Endothelial cell of umbilical vein (primary cell): ENCODE measurements around the gene SCN9A. TPM values are rescaled to one million over a fixed set of nuclear protein-coding genes. Genes with fewer than 3 reads are reported as not detected.

Experiments
- BruUV-seq: library from RNA; stranded (reverse); fragments of 400-500 nt; replicated peaks from 2 replicates; lab custom pipeline; 2021; lab: Mats Ljungman, UMichigan
- CTCF ChIA-PET: fragments of 300-600, 350-600 bp; sonication (Branson Sonifier 250); formaldehyde crosslinking; loops from one replicate; lab custom pipeline; 2021; ENCODE audit warnings: antibody characterized with exemption, inconsistent platforms; lab: Charles Lee
- POLR2A ChIA-PET: fragments of 300-600, 350-600 bp; sonication (Branson Sonifier 250); formaldehyde crosslinking; loops from one replicate; lab custom pipeline; 2021; ENCODE audit warnings: antibody characterized with exemption, inconsistent platforms; lab: Charles Lee
- DNase-seq: peaks from one replicate; pipeline ENCODE4 v3.0.0-alpha.2; 2011; ENCODE audit warnings: low read depth, low spot score
- FAIRE-seq: peaks from 2 replicates; lab custom pipeline; 2011; peaks lifted over from hg19 to GRCh38; lab: Jason Lieb, UNC
- H2AFZ ChIP-seq: 2 replicates; pipeline ENCODE4 v1.6.0; 2012; ENCODE audit warnings: low read depth, low read length, control low read depth, inconsistent platforms
- H3K27ac ChIP-seq: 2 replicates; pipeline ENCODE4 v1.5.1; 2011; ENCODE audit warnings: low read depth, mild to moderate bottlenecking, control low read depth, low read length, moderate library complexity; ENCODE audit not compliant: insufficient read depth
- H3K27me3 ChIP-seq, 2 experiments: 2 replicates each; pipeline versions ENCODE4 v1.6.0 to v1.6.1; 2011; ENCODE audit warnings: low read length in 2 of 2, mixed read lengths in 1 of 2; ENCODE audit not compliant: control insufficient read depth in 2 of 2, insufficient read depth in 2 of 2
- H3K36me3 ChIP-seq, 2 experiments: 2 replicates in 1 of 2; 3 replicates in 1 of 2; pipeline ENCODE4 v1.5.1; 2011; ENCODE audit warnings: low read length in 2 of 2, mild to moderate bottlenecking in 1 of 2, moderate library complexity in 1 of 2; ENCODE audit not compliant: control insufficient read depth in 2 of 2, insufficient read depth in 2 of 2; ENCODE audit errors: extremely low read depth in 1 of 2
- H3K4me1 ChIP-seq: 3 replicates; pipeline ENCODE4 v1.5.1; 2011; ENCODE audit warnings: mild to moderate bottlenecking, low read length; ENCODE audit not compliant: control insufficient read depth, insufficient read depth; ENCODE audit errors: extremely low read depth
- H3K4me2 ChIP-seq: 2 replicates; pipeline ENCODE4 v1.6.1; 2011; ENCODE audit warnings: low read length, control low read depth, mixed read lengths; ENCODE audit not compliant: insufficient read depth
- H3K4me3 ChIP-seq, 3 experiments: fragments of 200-600 bp in 1 of 3; sonication (generic), shearing (Covaris generic) in 1 of 3; replicated peaks in 1 of 3; 2 replicates each; pipeline ENCODE4 v1.5.1; 2011 to 2016; ENCODE audit warnings: control low read depth in 3 of 3, low read length in 3 of 3, mild to moderate bottlenecking in 2 of 3, inconsistent platforms in 1 of 3, low read depth in 1 of 3, moderate library complexity in 1 of 3; ENCODE audit not compliant: insufficient read depth in 1 of 3
- H3K79me2 ChIP-seq: 2 replicates; pipeline ENCODE4 v1.6.0; 2012; ENCODE audit warnings: low read length, inconsistent platforms; ENCODE audit not compliant: control insufficient read depth, insufficient read depth
- H3K9ac ChIP-seq: replicated peaks from 2 replicates; pipeline ENCODE3; 2011; ENCODE audit warnings: low read length, control low read depth; ENCODE audit not compliant: insufficient read depth; ENCODE audit errors: extremely low read depth
- H3K9me1 ChIP-seq: replicated peaks from 3 replicates; pipeline ENCODE4 v1.6.0; 2011; ENCODE audit warnings: mild to moderate bottlenecking, low read length; ENCODE audit not compliant: control insufficient read depth, insufficient read depth; ENCODE audit errors: extremely low read depth
- H3K9me3 ChIP-seq: replicated peaks from 2 replicates; pipeline ENCODE4 v1.5.1; 2012; ENCODE audit warnings: low read length, inconsistent platforms; ENCODE audit not compliant: control insufficient read depth, insufficient read depth
- H4K20me1 ChIP-seq: replicated peaks from 2 replicates; pipeline ENCODE3; 2011; ENCODE audit warnings: mild to moderate bottlenecking, low read length; ENCODE audit not compliant: control insufficient read depth, insufficient read depth; ENCODE audit errors: extremely low read depth
- CTCF ChIP-seq, 2 donors: IDR thresholded peaks; 1 replicate in 1 of 2; 2 replicates in 1 of 2; pipeline ENCODE4 v1.5.1; 2011; ENCODE audit warnings: low read length in 2 of 2, mild to moderate bottlenecking in 2 of 2, moderate library complexity in 2 of 2, control low read depth in 1 of 2, inconsistent platforms in 1 of 2, low read depth in 1 of 2; ENCODE audit not compliant: insufficient read depth in 1 of 2; ENCODE audit errors: extremely low read depth in 1 of 2
- EZH2 ChIP-seq: IDR thresholded peaks from 2 replicates; pipeline ENCODE4 v1.6.1; 2012; ENCODE audit warnings: borderline replicate concordance, low read depth, mild to moderate bottlenecking, moderate library complexity, low read length, inconsistent platforms; ENCODE audit not compliant: severe bottlenecking
- FOS ChIP-seq: IDR thresholded peaks from 2 replicates; pipeline ENCODE4 v1.6.1; 2011; ENCODE audit warnings: mild to moderate bottlenecking, low read length, moderate library complexity, borderline replicate concordance; ENCODE audit not compliant: insufficient read depth
- GATA2 ChIP-seq: IDR thresholded peaks from 2 replicates; pipeline ENCODE4 v1.7.0; 2011; ENCODE audit warnings: low read depth, mild to moderate bottlenecking, moderate library complexity, mixed read lengths, low read length; ENCODE audit not compliant: insufficient read length, insufficient read depth
- JUN ChIP-seq: IDR thresholded peaks from 2 replicates; pipeline ENCODE4 v1.6.1; 2011; ENCODE audit warnings: borderline replicate concordance, low read depth; ENCODE audit not compliant: insufficient read length, insufficient read depth
- MAX ChIP-seq: IDR thresholded peaks from 2 replicates; pipeline ENCODE4 v1.6.1; 2011; ENCODE audit not compliant: insufficient read depth, insufficient read length
- MYC ChIP-seq: IDR thresholded peaks from one replicate; pipeline ENCODE4 v1.6.1; 2011; ENCODE audit warnings: mild to moderate bottlenecking, low read depth, low read length
- POLR2A ChIP-seq: IDR thresholded peaks from 2 replicates; pipeline ENCODE4 v1.6.1; 2012; ENCODE audit warnings: low read depth, mild to moderate bottlenecking, control low read depth, low read length
- POLR2AphosphoS5 ChIP-seq: IDR thresholded peaks from 2 replicates; pipeline ENCODE4 v1.6.1; 2012; ENCODE audit warnings: low read depth, mild to moderate bottlenecking, control low read depth, low read length, moderate library complexity; ENCODE audit not compliant: insufficient read depth
- dilution Hi-C: fragments of 300-500 bp; cut with MboI; formaldehyde crosslinking; loops from one replicate; pipeline ENCODE4 v1.15.0; 2019; ENCODE audit warnings: low sequenced_read_pairs; ENCODE audit not compliant: extremely low pct_ligation_motif_present
- intact Hi-C: fragments of 100-400 bp; cut with micrococcal nuclease; formaldehyde crosslinking; loops from one replicate; pipeline ENCODE4 v1.10.0; 2022
- polyA plus RNA-seq, 4 experiments: library from polyadenylated mRNA; depleted of rRNA in 3 of 4; stranded (reverse) in 3 of 4; unstranded in 1 of 4; fragments of >200 nt; gene quantifications; 2 replicates each; pipeline versions ENCODE4 v1.2.1 to v1.2.3, GENCODE V29; 2011 to 2012; ENCODE audit warnings: missing spikeins in 1 of 4
- total RNA-seq: library from RNA; stranded (reverse); gene quantifications from 2 replicates; pipeline ENCODE4 v1.2.3, GENCODE V29; 2021

Gene SCN9A
- total and polyA plus RNA-seq, 2 donors (not counting 3 experiments of a cell fraction or from before 2014, with no cell fraction given), result 0.88 to 1.6 TPM

DNA sequence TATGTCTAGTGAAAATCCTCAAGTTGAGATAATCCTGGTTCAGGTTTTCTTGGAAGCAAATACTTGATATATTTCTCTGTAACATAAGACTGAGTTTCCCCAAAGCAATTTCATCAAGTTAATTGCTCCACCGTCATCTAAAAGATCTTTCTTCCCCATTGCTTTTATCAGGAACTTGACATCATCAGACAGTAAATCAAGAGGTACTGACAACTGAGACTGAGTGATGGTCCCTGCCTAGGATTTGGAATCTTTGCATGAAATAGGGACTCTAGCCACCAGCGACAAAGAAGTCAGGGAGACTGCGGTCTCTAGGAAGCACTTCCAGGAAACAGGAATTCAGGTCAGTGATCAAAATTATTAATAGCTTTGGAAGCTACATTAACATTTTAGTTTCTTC is 204.5 kb downstream of the SCN9A start:
- H2AFZ ChIP-seq, result no peak overlapping the region
- intact Hi-C loops (no loop called here), dilution Hi-C loops (no loop called here)
- ChIA-PET CTCF (interaction anchor here (0.7 to 0.9 kb wide), 2 partner anchors 44 to 248 kb away, joined by 3 read pairs; no protein-coding TSS in a partner anchor), POLR2A (no interaction called here)
- H3K4me2 ChIP-seq, result no peak overlapping the region
- no peak overlapping the region for H3K27ac ChIP-seq
- no peak for DNase-seq
- no peaks in the 10 kb centered on the region for H4K20me1 ChIP-seq
- no peak for TF ChIP-seq POLR2A
- TF ChIP-seq CTCF (IDR thresholded peaks at IDR 0.05; ENCODE audit: extremely low read depth in 1 of 2, insufficient read depth in 1 of 2, low read depth in 1 of 2, low read length in 2 of 2), result no peak
- no peak for TF ChIP-seq FOS
- TF ChIP-seq POLR2AphosphoS5, result no peak
- no peak for TF ChIP-seq MYC
- no peak for TF ChIP-seq EZH2
- TF ChIP-seq JUN, result no peak
- no peak for TF ChIP-seq MAX
- no peak for TF ChIP-seq GATA2
- no peaks in the 10 kb centered on the region for H3K79me2 ChIP-seq
- H3K36me3 ChIP-seq, result no peaks in the 10 kb centered on the region
- H3K4me1 ChIP-seq, result no peaks in the 10 kb centered on the region
- H3K9me1 ChIP-seq, result no peaks in the 10 kb centered on the region
- no TSS peak for BruUV-seq
- no peak overlapping the region for H3K9ac ChIP-seq
- FAIRE-seq, result no peak
- no peaks in the 10 kb centered on the region for H3K27me3 ChIP-seq
- no peaks in the 10 kb centered on the region for H3K9me3 ChIP-seq
- H3K4me3 ChIP-seq, result no peak overlapping the region
